ENCODE data around the gene PARD3B. TPM values are rescaled to one million over a fixed set of nuclear protein-coding genes. Genes with fewer than 3 reads are reported as not detected.

Gene PARD3B
- total and polyA plus RNA-seq, 4 donors, result 6.8 to 50.9 (median 22.5) TPM

- intact Hi-C loops (cut with DNase I), result no loop called here
- no peak for ATAC-seq (ENCODE audit: low FRiP score)
- Histone ChIP-seq H3K36me3 (ENCODE audit: control insufficient read depth in 1 of 2, insufficient read depth in 2 of 2, low read length in 1 of 2) (no peaks in the 10 kb centered on the region), H3K27me3 (ENCODE audit: control insufficient read depth in 1 of 2, insufficient read depth in 2 of 2, low read length in 1 of 2) (no peaks in the 10 kb centered on the region), H3K4me3 (ENCODE audit: low read length in 2 of 2) (no peak overlapping the region), H3K27ac (ENCODE audit: low read depth in 1 of 2, low read length in 2 of 2) (no peak overlapping the region), H3K9me3 (ENCODE audit: control insufficient read depth, low read length) (no peaks in the 10 kb centered on the region), H3K4me1 (ENCODE audit: control insufficient read depth in 1 of 2, insufficient read depth in 2 of 2, low read length in 2 of 2) (no peaks in the 10 kb centered on the region)
- DNase-seq, result peak in 1 of 2 donors; percentile 44
- 52 to 55% methylated on average over 3 of the region's 3 CpGs for WGBS, 2 donors
Measured at GRCh38 chr2:205245001-205245400, 699.7 kb downstream of the PARD3B start.

- Histone ChIP-seq H3K9me3 (ENCODE audit: control insufficient read depth, low read length) (no peaks in the 10 kb centered on the region), H3K36me3 (ENCODE audit: control insufficient read depth in 1 of 2, insufficient read depth in 2 of 2, low read length in 1 of 2) (no peaks in the 10 kb centered on the region), H3K4me3 (ENCODE audit: low read length in 2 of 2) (no peak overlapping the region), H3K27ac (ENCODE audit: low read depth in 1 of 2, low read length in 2 of 2) (no peak overlapping the region), H3K27me3 (ENCODE audit: control insufficient read depth in 1 of 2, insufficient read depth in 2 of 2, low read length in 1 of 2) (no peaks in the 10 kb centered on the region), H3K4me1 (ENCODE audit: control insufficient read depth in 1 of 2, insufficient read depth in 2 of 2, low read length in 2 of 2) (no peaks in the 10 kb centered on the region)
- intact Hi-C loops (cut with DNase I), result no loop called here
- no peak for DNase-seq
- peak; percentile 73 for ATAC-seq (ENCODE audit: low FRiP score)
- WGBS, 2 donors, result 5 to 9% methylated on average over 2 of the region's 2 CpGs
Measured at GRCh38 chr2:205245652-205246051, 700.4 kb downstream of the PARD3B start.

GRCh38 chr2:205259121-205259520 is 713.8 kb downstream of the PARD3B start:
- no peak for DNase-seq
- no peaks in the 10 kb centered on the region for H3K4me1 ChIP-seq (ENCODE audit: control insufficient read depth in 1 of 2, insufficient read depth in 2 of 2, low read length in 2 of 2)
- WGBS, 2 donors, result 82 to 93% methylated on average over 2 of the region's 2 CpGs
- intact Hi-C loops (cut with DNase I), result no loop called here
- no peak overlapping the region for H3K4me3 ChIP-seq (ENCODE audit: low read length in 2 of 2)
- no peak for ATAC-seq (ENCODE audit: low FRiP score)
- no peak overlapping the region for H3K27ac ChIP-seq (ENCODE audit: low read depth in 1 of 2, low read length in 2 of 2)
- H3K36me3 ChIP-seq (ENCODE audit: control insufficient read depth in 1 of 2, insufficient read depth in 2 of 2, low read length in 1 of 2), result no peaks in the 10 kb centered on the region
- no peaks in the 10 kb centered on the region for H3K9me3 ChIP-seq (ENCODE audit: control insufficient read depth, low read length)
- no peaks in the 10 kb centered on the region for H3K27me3 ChIP-seq (ENCODE audit: control insufficient read depth in 1 of 2, insufficient read depth in 2 of 2, low read length in 1 of 2)

DNA sequence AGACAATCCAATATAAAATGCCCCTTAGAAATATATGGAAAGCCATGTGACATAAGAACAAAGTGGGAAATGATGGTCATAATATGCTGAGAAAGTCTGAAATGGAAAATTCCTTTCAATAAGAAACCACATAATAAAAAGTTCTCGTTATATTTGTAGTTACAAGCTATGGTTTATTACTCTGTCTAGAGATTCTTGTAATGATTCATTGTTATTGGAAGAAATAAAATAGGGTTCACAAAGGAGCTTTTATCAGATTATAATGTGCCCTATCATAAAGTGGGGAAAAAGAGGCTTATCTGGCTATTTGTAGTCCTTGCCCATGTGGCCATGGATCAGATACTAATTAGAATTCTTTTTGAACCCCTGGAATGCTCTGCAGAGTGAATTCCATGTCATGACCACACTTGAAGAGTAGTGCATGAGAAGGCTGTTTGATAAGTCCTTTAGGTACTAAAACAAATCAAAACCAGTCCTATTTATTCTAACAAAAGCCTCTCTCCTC is 716.3 kb downstream of the PARD3B start:
- H3K9me3 ChIP-seq (ENCODE audit: control insufficient read depth, low read length), result no peaks in the 10 kb centered on the region
- intact Hi-C loops (cut with DNase I), result no loop called here
- ATAC-seq (ENCODE audit: low FRiP score), result no peak
- H3K36me3 ChIP-seq (ENCODE audit: control insufficient read depth in 1 of 2, insufficient read depth in 2 of 2, low read length in 1 of 2), result no peaks in the 10 kb centered on the region
- no peak overlapping the region for H3K4me3 ChIP-seq (ENCODE audit: low read length in 2 of 2)
- WGBS, 2 donors, result 68 to 85% methylated on average over 1 of the region's 1 CpG
- no peaks in the 10 kb centered on the region for H3K27me3 ChIP-seq (ENCODE audit: control insufficient read depth in 1 of 2, insufficient read depth in 2 of 2, low read length in 1 of 2)
- no peaks in the 10 kb centered on the region for H3K4me1 ChIP-seq (ENCODE audit: control insufficient read depth in 1 of 2, insufficient read depth in 2 of 2, low read length in 2 of 2)
- no peak overlapping the region for H3K27ac ChIP-seq (ENCODE audit: low read depth in 1 of 2, low read length in 2 of 2)
- no peak for DNase-seq

- no peak overlapping the region for H3K27ac ChIP-seq (ENCODE audit: low read depth in 1 of 2, low read length in 2 of 2)
- DNase-seq, result no peak
- no peak overlapping the region for H3K4me3 ChIP-seq (ENCODE audit: low read length in 2 of 2)
- H3K9me3 ChIP-seq (ENCODE audit: control insufficient read depth, low read length), result no peaks in the 10 kb centered on the region
- H3K36me3 ChIP-seq (ENCODE audit: control insufficient read depth in 1 of 2, insufficient read depth in 2 of 2, low read length in 1 of 2), result no peaks in the 10 kb centered on the region
- 97 to 98% methylated on average over 2 of the region's 2 CpGs for WGBS, 2 donors
- no peaks in the 10 kb centered on the region for H3K27me3 ChIP-seq (ENCODE audit: control insufficient read depth in 1 of 2, insufficient read depth in 2 of 2, low read length in 1 of 2)
- no peak for ATAC-seq (ENCODE audit: low FRiP score)
- no peaks in the 10 kb centered on the region for H3K4me1 ChIP-seq (ENCODE audit: control insufficient read depth in 1 of 2, insufficient read depth in 2 of 2, low read length in 2 of 2)
- intact Hi-C loops (cut with DNase I), result no loop called here
Measured at GRCh38 chr2:205267323-205267722, 722.0 kb downstream of the PARD3B start.

DNA sequence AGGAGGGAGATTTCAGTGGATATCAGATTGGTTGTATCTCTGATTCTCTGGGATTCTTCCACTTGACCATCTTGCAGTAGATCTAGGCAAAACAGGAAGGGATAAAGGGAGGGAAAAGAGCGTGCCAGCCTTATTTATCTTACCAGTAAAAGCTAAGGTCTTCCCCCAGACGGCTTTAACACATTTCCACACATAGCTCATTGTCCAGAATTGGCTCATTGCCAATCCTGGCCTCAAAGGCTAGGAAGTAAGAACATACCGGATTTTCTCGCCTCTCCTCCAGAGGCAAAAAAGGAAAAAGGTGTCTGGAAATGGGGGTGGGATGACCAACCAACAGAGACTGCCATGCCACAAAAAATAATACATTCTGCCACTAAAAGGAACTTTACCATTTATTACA is 725.4 kb downstream of the PARD3B start:
- intact Hi-C loops (cut with DNase I), result no loop called here
- Histone ChIP-seq H3K36me3 (ENCODE audit: control insufficient read depth in 1 of 2, insufficient read depth in 2 of 2, low read length in 1 of 2) (no peaks in the 10 kb centered on the region), H3K4me3 (ENCODE audit: low read length in 2 of 2) (no peak overlapping the region), H3K27me3 (ENCODE audit: control insufficient read depth in 1 of 2, insufficient read depth in 2 of 2, low read length in 1 of 2) (no peaks in the 10 kb centered on the region), H3K9me3 (ENCODE audit: control insufficient read depth, low read length) (no peaks in the 10 kb centered on the region), H3K27ac (ENCODE audit: low read depth in 1 of 2, low read length in 2 of 2) (no peak overlapping the region), H3K4me1 (ENCODE audit: control insufficient read depth in 1 of 2, insufficient read depth in 2 of 2, low read length in 2 of 2) (no peaks in the 10 kb centered on the region)
- DNase-seq (no peak), ATAC-seq (ENCODE audit: low FRiP score) (no peak)
- WGBS, 2 donors, result 63 to 73% methylated on average over 4 of the region's 4 CpGs

DNA sequence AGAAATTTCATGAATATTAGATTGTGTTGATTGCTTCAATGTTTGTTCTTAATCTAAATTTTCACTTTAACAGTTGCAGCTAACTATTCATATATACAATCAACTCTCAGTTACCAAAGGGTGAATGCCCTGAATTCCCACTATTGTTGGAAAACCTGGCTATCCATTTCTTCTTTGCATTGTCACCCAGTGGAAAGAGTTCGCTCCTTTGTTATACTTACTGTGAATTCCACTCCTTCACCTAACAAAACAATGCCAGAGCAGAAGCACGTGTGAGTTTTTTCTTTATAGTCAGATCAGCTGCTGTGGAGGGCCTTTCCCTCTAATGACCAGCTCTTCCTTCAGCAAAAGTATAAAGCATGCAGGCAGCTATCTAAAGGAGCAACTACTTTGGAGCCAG is 727.9 kb downstream of the PARD3B start:
- 26 to 78% methylated on average over 2 of the region's 2 CpGs for WGBS, 2 donors

DNA sequence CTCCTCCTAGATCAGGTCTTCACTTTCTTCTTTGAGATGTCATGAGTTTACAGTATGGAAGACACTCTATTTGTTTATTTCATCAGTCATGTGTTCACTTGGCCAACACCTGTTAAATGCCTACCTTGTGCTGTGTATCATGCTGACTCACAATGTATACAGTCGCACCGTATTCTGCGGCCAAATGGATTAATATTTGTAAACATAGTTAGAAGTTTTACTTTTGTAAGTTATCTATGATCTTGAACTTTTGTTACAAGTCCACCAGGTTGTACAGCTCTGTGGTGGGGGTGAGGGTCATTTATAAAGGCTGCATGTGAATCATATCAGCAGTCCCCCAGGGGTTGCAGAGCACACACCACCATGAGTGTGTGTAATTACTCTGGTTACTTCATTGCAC is 728.4 kb downstream of the PARD3B start:
- Histone ChIP-seq H3K36me3 (ENCODE audit: control insufficient read depth in 1 of 2, insufficient read depth in 2 of 2, low read length in 1 of 2) (no peaks in the 10 kb centered on the region), H3K27ac (ENCODE audit: low read depth in 1 of 2, low read length in 2 of 2) (no peak overlapping the region), H3K9me3 (ENCODE audit: control insufficient read depth, low read length) (no peaks in the 10 kb centered on the region), H3K4me1 (ENCODE audit: control insufficient read depth in 1 of 2, insufficient read depth in 2 of 2, low read length in 2 of 2) (no peaks in the 10 kb centered on the region), H3K4me3 (ENCODE audit: low read length in 2 of 2) (no peak overlapping the region), H3K27me3 (ENCODE audit: control insufficient read depth in 1 of 2, insufficient read depth in 2 of 2, low read length in 1 of 2) (no peaks in the 10 kb centered on the region)
- intact Hi-C loops (cut with DNase I), result no loop called here
- WGBS, 2 donors, result 94 to 95% methylated on average over 3 of the region's 3 CpGs
- ATAC-seq (ENCODE audit: low FRiP score) (no peak), DNase-seq (no peak)

More for the DNA sequence above, 727.9 kb downstream of the PARD3B start:
- no peaks in the 10 kb centered on the region for H3K9me3 ChIP-seq (ENCODE audit: control insufficient read depth, low read length)
- DNase-seq (no peak), ATAC-seq (ENCODE audit: low FRiP score) (no peak)
- intact Hi-C loops (cut with DNase I), result no loop called here
- H3K4me1 ChIP-seq (ENCODE audit: control insufficient read depth in 1 of 2, insufficient read depth in 2 of 2, low read length in 2 of 2), result no peaks in the 10 kb centered on the region
- no peak overlapping the region for H3K4me3 ChIP-seq (ENCODE audit: low read length in 2 of 2)
- H3K27me3 ChIP-seq (ENCODE audit: control insufficient read depth in 1 of 2, insufficient read depth in 2 of 2, low read length in 1 of 2), result no peaks in the 10 kb centered on the region
- no peaks in the 10 kb centered on the region for H3K36me3 ChIP-seq (ENCODE audit: control insufficient read depth in 1 of 2, insufficient read depth in 2 of 2, low read length in 1 of 2)
- no peak overlapping the region for H3K27ac ChIP-seq (ENCODE audit: low read depth in 1 of 2, low read length in 2 of 2)

DNA sequence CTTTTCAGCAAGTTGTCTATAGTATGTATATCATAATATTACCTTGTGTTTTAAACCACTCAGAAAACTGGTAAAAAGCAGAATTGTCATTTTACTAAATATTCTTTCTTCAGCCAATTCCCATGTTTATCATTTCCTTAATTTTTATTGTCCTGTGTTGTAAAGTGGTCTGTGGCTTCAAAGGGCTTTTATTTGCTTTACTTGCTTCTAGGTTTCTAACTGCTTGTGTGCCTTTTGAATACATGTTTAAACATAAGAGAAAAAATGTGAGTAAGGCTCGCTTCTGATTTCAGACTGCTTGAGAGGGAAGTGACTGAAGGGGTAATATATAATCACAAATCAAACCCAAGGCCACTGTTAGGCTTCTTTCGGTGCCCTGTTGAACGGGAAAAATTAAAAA is 729.5 kb downstream of the PARD3B start:
- no peak for DNase-seq
- WGBS, 2 donors, result 47 to 57% methylated on average over 3 of the region's 3 CpGs
- Histone ChIP-seq H3K27me3 (ENCODE audit: control insufficient read depth in 1 of 2, insufficient read depth in 2 of 2, low read length in 1 of 2) (no peaks in the 10 kb centered on the region), H3K4me1 (ENCODE audit: control insufficient read depth in 1 of 2, insufficient read depth in 2 of 2, low read length in 2 of 2) (no peaks in the 10 kb centered on the region), H3K27ac (ENCODE audit: low read depth in 1 of 2, low read length in 2 of 2) (no peak overlapping the region), H3K4me3 (ENCODE audit: low read length in 2 of 2) (no peak overlapping the region), H3K9me3 (ENCODE audit: control insufficient read depth, low read length) (no peaks in the 10 kb centered on the region), H3K36me3 (ENCODE audit: control insufficient read depth in 1 of 2, insufficient read depth in 2 of 2, low read length in 1 of 2) (no peaks in the 10 kb centered on the region)
- intact Hi-C loops (cut with DNase I), result no loop called here
- ATAC-seq (ENCODE audit: low FRiP score), result no peak

Measured in aorta (tissue), 5 donors.